ENCODE results near the gene SEMA3G. TPM values are rescaled to one million over a fixed set of nuclear protein-coding genes. Genes with fewer than 3 reads are reported as not detected.

The SEMA3G gene
- total RNA-seq, 5 donors from 2014 or later (not counting 1 experiment from before 2014, with no cell fraction given), result 0.75 to 1.9 (median 1.4) TPM

- H3K27ac Mint-ChIP-seq, result no peak overlapping the region
- no peaks in the 10 kb centered on the region for H3K27me3 Mint-ChIP-seq
Measured at GRCh38 chr3:52490035-52490938, 45.4 kb upstream of the SEMA3G start.

GRCh38 chr3:52489453-52489852 is 44.5 kb upstream of the SEMA3G start:
- Histone ChIP-seq H3K27me3 (replicated peaks in 1 of 2; ENCODE audit: control insufficient read depth in 2 of 2, extremely low read depth in 1 of 2, insufficient read depth in 2 of 2, low read length in 1 of 2) (no peaks in the 10 kb centered on the region), H3K4me3 (ENCODE audit: control insufficient read depth in 1 of 2, extremely low read depth in 1 of 2, low read length in 1 of 2) (no peak overlapping the region), H3K27ac (ENCODE audit: low read length) (no peak overlapping the region), H3K36me3 (ENCODE audit: control insufficient read depth in 2 of 2, extremely low read depth in 1 of 2, insufficient read depth in 1 of 2, low read length in 1 of 2) (peaks cover 27 to 66% of the 10 kb centered on the region in 2 donors), H3K9me3 (no peaks in the 10 kb centered on the region), H3K4me1 (ENCODE audit: control insufficient read depth in 1 of 2, extremely low read depth in 1 of 2, insufficient read depth in 2 of 2, low read length in 2 of 2) (no peaks in the 10 kb centered on the region)
- ATAC-seq (replicated peaks in 1 of 4) (no peak), DNase-seq (no peak)
- 97% methylated on average over 18 of the region's 18 CpGs for WGBS (ENCODE audit: insufficient coverage)
- Mint-ChIP-seq H3K27ac (no peak overlapping the region), H3K9me3 (no peaks in the 10 kb centered on the region), H3K36me3 (peaks cover 33% of the 10 kb centered on the region), H3K27me3 (no peaks in the 10 kb centered on the region), H3K4me3 (no peak overlapping the region), H3K4me1 (peaks cover 2 to 4% (median 2%) of the 10 kb centered on the region in 3 donors)
- CTCF ChIA-PET, result no interaction called here
- POLR2A ChIA-PET, result no interaction called here

More at GRCh38 chr3:52490035-52490938, 45.4 kb upstream of the SEMA3G start:
- Mint-ChIP-seq H3K4me3 (no peak overlapping the region), H3K9me3 (no peaks in the 10 kb centered on the region), H3K4me1 (peaks cover 2 to 9% (median 3%) of the 10 kb centered on the region in 3 donors), H3K36me3 (peaks cover 33% of the 10 kb centered on the region)
- peaks cover 24 to 66% of the 10 kb centered on the region in 2 donors for H3K36me3 ChIP-seq (ENCODE audit: control insufficient read depth in 2 of 2, extremely low read depth in 1 of 2, insufficient read depth in 1 of 2, low read length in 1 of 2)
- DNase-seq (no peak), ATAC-seq (replicated peaks in 1 of 4) (no peak)
- no peak overlapping the region for H3K27ac ChIP-seq (ENCODE audit: low read length)
- CTCF ChIA-PET, result no interaction called here
- 91% methylated on average over 15 of the region's 22 CpGs for WGBS (ENCODE audit: insufficient coverage)
- peaks cover 0 to 4% of the 10 kb centered on the region in 2 experiments for H3K4me1 ChIP-seq (ENCODE audit: control insufficient read depth in 1 of 2, extremely low read depth in 1 of 2, insufficient read depth in 2 of 2, low read length in 2 of 2)
- no peaks in the 10 kb centered on the region for H3K9me3 ChIP-seq
- H3K27me3 ChIP-seq (replicated peaks in 1 of 2; ENCODE audit: control insufficient read depth in 2 of 2, extremely low read depth in 1 of 2, insufficient read depth in 2 of 2, low read length in 1 of 2), result no peaks in the 10 kb centered on the region
- no peak overlapping the region for H3K4me3 ChIP-seq (ENCODE audit: control insufficient read depth in 1 of 2, extremely low read depth in 1 of 2, low read length in 1 of 2)
- POLR2A ChIA-PET, result interaction anchor here in 1 of 2 donors (0.6 kb wide), 1 partner anchor 825 kb away, joined by 3 read pairs; no protein-coding TSS in a partner anchor

- H3K9me3 ChIP-seq, result no peaks in the 10 kb centered on the region
- no peaks in the 10 kb centered on the region for H3K9me3 Mint-ChIP-seq
- DNase-seq, result no peak
- POLR2A ChIA-PET, result no interaction called here
- H3K27ac Mint-ChIP-seq, result no peak overlapping the region
- CTCF ChIA-PET, result interaction anchor here in 1 of 2 donors (0.5 kb wide), 1 partner anchor 754 kb away, joined by 3 read pairs; no protein-coding TSS in a partner anchor
- no peaks in the 10 kb centered on the region for H3K27me3 ChIP-seq (replicated peaks in 1 of 2; ENCODE audit: control insufficient read depth in 2 of 2, extremely low read depth in 1 of 2, insufficient read depth in 2 of 2, low read length in 1 of 2)
- H3K27me3 Mint-ChIP-seq, result no peaks in the 10 kb centered on the region
- WGBS (ENCODE audit: insufficient coverage), result 94% methylated on average over 2 of the region's 3 CpGs
- H3K4me3 ChIP-seq (ENCODE audit: control insufficient read depth in 1 of 2, extremely low read depth in 1 of 2, low read length in 1 of 2), result no peak overlapping the region
- H3K4me1 Mint-ChIP-seq, result no peaks in the 10 kb centered on the region
- H3K36me3 Mint-ChIP-seq, result peaks cover 33% of the 10 kb centered on the region
- H3K4me1 ChIP-seq (ENCODE audit: control insufficient read depth in 1 of 2, extremely low read depth in 1 of 2, insufficient read depth in 2 of 2, low read length in 2 of 2), result no peaks in the 10 kb centered on the region
- H3K36me3 ChIP-seq (ENCODE audit: control insufficient read depth in 2 of 2, extremely low read depth in 1 of 2, insufficient read depth in 1 of 2, low read length in 1 of 2), result peaks cover 27 to 66% of the 10 kb centered on the region in 2 donors
- ATAC-seq (replicated peaks in 1 of 4), result no peak
- H3K27ac ChIP-seq (ENCODE audit: low read length), result no peak overlapping the region
- no peak overlapping the region for H3K4me3 Mint-ChIP-seq
Measured at GRCh38 chr3:52488746-52489145, 43.8 kb upstream of the SEMA3G start.

GRCh38 chr3:52487788-52488691 is 43.1 kb upstream of the SEMA3G start:
- Mint-ChIP-seq H3K4me3 (no peak overlapping the region), H3K27ac (no peak overlapping the region), H3K36me3 (peaks cover 35% of the 10 kb centered on the region), H3K27me3 (no peaks in the 10 kb centered on the region), H3K4me1 (no peaks in the 10 kb centered on the region), H3K9me3 (no peaks in the 10 kb centered on the region)
- POLR2A ChIA-PET, result no interaction called here
- Histone ChIP-seq H3K4me3 (ENCODE audit: control insufficient read depth in 1 of 2, extremely low read depth in 1 of 2, low read length in 1 of 2) (no peak overlapping the region), H3K36me3 (ENCODE audit: control insufficient read depth in 2 of 2, extremely low read depth in 1 of 2, insufficient read depth in 1 of 2, low read length in 1 of 2) (peaks cover 27 to 69% of the 10 kb centered on the region in 2 donors), H3K27me3 (replicated peaks in 1 of 2; ENCODE audit: control insufficient read depth in 2 of 2, extremely low read depth in 1 of 2, insufficient read depth in 2 of 2, low read length in 1 of 2) (no peaks in the 10 kb centered on the region), H3K9me3 (no peaks in the 10 kb centered on the region), H3K4me1 (ENCODE audit: control insufficient read depth in 1 of 2, extremely low read depth in 1 of 2, insufficient read depth in 2 of 2, low read length in 2 of 2) (no peaks in the 10 kb centered on the region), H3K27ac (ENCODE audit: low read length) (no peak overlapping the region)
- CTCF ChIA-PET, result interaction anchor here in 1 of 2 donors (0.5 kb wide), 1 partner anchor 15 kb away, joined by 4 read pairs; no protein-coding TSS in a partner anchor
- DNase-seq (no peak), ATAC-seq (replicated peaks in 1 of 4) (peak in 1 of 4 experiments; percentile 10)
- WGBS (ENCODE audit: insufficient coverage), result 97% methylated on average over 53 of the region's 59 CpGs

GRCh38 chr3:52487050-52487787 is 42.3 kb upstream of the SEMA3G start:
- no peaks in the 10 kb centered on the region for H3K27me3 Mint-ChIP-seq
- no peaks in the 10 kb centered on the region for H3K9me3 ChIP-seq
- no peak overlapping the region for H3K27ac ChIP-seq (ENCODE audit: low read length)
- 96% methylated on average over 27 of the region's 31 CpGs for WGBS (ENCODE audit: insufficient coverage)
- CTCF ChIA-PET, result no interaction called here
- H3K4me1 Mint-ChIP-seq, result no peaks in the 10 kb centered on the region
- ATAC-seq (replicated peaks in 1 of 4) (no peak), DNase-seq (no peak)
- H3K4me1 ChIP-seq (ENCODE audit: control insufficient read depth in 1 of 2, extremely low read depth in 1 of 2, insufficient read depth in 2 of 2, low read length in 2 of 2), result no peaks in the 10 kb centered on the region
- H3K27ac Mint-ChIP-seq, result no peak overlapping the region
- POLR2A ChIA-PET, result no interaction called here
- H3K9me3 Mint-ChIP-seq, result no peaks in the 10 kb centered on the region
- peaks cover 27% of the 10 kb centered on the region for H3K36me3 Mint-ChIP-seq
- no peak overlapping the region for H3K4me3 Mint-ChIP-seq
- H3K27me3 ChIP-seq (replicated peaks in 1 of 2; ENCODE audit: control insufficient read depth in 2 of 2, extremely low read depth in 1 of 2, insufficient read depth in 2 of 2, low read length in 1 of 2), result no peaks in the 10 kb centered on the region
- H3K36me3 ChIP-seq (ENCODE audit: control insufficient read depth in 2 of 2, extremely low read depth in 1 of 2, insufficient read depth in 1 of 2, low read length in 1 of 2), result peaks cover 32 to 71% of the 10 kb centered on the region in 2 donors
- H3K4me3 ChIP-seq (ENCODE audit: control insufficient read depth in 1 of 2, extremely low read depth in 1 of 2, low read length in 1 of 2), result no peak overlapping the region
